ENCODE results near the gene IL11RA. TPM values are rescaled to one million over a fixed set of nuclear protein-coding genes. Genes with fewer than 3 reads are reported as not detected.
A peak's percentile ranks its signal among the peaks of the same experiment; 100 is the strongest.

IL11RA gene
- total RNA-seq, 1 donor from 2014 or later, result 25.7 TPM

GRCh38 chr9:34647651-34648050 is 4.3 kb upstream of the IL11RA start:
- Histone ChIP-seq H3K27ac (peak overlapping the region; percentile 91), H3K27me3 (ENCODE audit: low read depth) (no peaks in the 10 kb centered on the region), H3K4me1 (peaks cover 35% of the 10 kb centered on the region), H3K36me3 (peaks cover 29% of the 10 kb centered on the region), H3K9me3 (no peaks in the 10 kb centered on the region), H3K4me3 (peak overlapping the region; percentile 92)
- DNase-seq, result no peak
- TF ChIP-seq CTCF (IDR thresholded peaks at IDR 0.05), result no peak
- intact Hi-C loops (cut with DNase I), result no loop called here
- ATAC-seq, result no peak

GRCh38 chr9:34648673-34649072 is 3.3 kb upstream of the IL11RA start:
- TF ChIP-seq CTCF (IDR thresholded peaks at IDR 0.05), result no peak
- H3K4me3 ChIP-seq, result no peak overlapping the region
- H3K27ac ChIP-seq, result no peak overlapping the region
- H3K36me3 ChIP-seq, result peaks cover 29% of the 10 kb centered on the region
- no peaks in the 10 kb centered on the region for H3K9me3 ChIP-seq
- intact Hi-C loops (cut with DNase I), result no loop called here
- no peaks in the 10 kb centered on the region for H3K27me3 ChIP-seq (ENCODE audit: low read depth)
- DNase-seq (no peak), ATAC-seq (no peak)
- peaks cover 43% of the 10 kb centered on the region for H3K4me1 ChIP-seq

DNA sequence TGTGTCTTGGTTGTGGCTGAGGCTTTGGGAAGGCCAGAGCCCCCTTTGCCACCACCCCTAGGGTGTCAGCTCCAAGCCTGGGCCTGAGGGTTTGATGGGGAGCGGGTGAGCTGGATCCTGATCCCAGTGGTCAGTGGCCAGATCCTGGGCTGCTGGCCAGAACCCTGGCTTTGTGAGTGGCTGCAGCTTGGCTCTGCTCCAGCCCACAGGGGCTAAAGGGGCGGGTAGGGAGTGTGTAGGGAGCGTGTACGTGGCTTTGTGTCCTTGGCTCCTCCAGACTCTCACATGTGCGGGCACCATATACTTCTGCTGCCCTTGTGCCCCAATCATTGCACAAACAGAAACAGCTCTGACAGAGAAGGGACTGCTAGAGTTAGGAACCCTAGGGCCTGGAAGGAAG is 1.2 kb upstream of the IL11RA start:
- Histone ChIP-seq H3K27me3 (ENCODE audit: low read depth) (no peaks in the 10 kb centered on the region), H3K36me3 (peaks cover 29% of the 10 kb centered on the region), H3K4me1 (peaks cover 62% of the 10 kb centered on the region), H3K9me3 (no peaks in the 10 kb centered on the region), H3K4me3 (no peak overlapping the region), H3K27ac (peak overlapping the region; percentile 72)
- intact Hi-C loops (cut with DNase I), result no loop called here
- ATAC-seq (no peak), DNase-seq (no peak)
- no peak for TF ChIP-seq CTCF (IDR thresholded peaks at IDR 0.05)

DNA sequence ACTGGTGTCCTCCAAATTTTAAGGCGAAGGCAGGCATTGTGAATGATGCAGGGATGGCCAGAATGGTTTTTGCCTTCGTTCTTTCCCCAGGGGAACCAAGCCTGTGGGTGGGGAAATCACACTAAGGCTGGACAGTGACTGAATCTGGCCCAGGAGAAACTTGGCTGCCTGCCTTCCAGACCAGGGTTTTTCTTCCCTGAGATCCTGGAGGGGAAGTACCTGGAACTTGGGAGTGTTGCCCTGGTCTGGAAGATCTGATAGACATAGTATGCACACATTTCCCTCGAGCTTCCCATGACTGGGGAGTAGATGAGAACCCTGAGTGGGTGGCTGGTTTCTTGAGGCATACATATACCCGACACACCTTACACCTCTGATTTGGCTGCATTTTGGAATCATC is 664 bp upstream of the IL11RA start:
- H3K27me3 ChIP-seq (ENCODE audit: low read depth), result no peaks in the 10 kb centered on the region
- H3K4me1 ChIP-seq, result peaks cover 58% of the 10 kb centered on the region
- no peaks in the 10 kb centered on the region for H3K9me3 ChIP-seq
- no peak for DNase-seq
- peaks cover 29% of the 10 kb centered on the region for H3K36me3 ChIP-seq
- H3K27ac ChIP-seq, result peak overlapping the region; percentile 72
- no peak for TF ChIP-seq CTCF (IDR thresholded peaks at IDR 0.05)
- intact Hi-C loops (cut with DNase I), result no loop called here
- H3K4me3 ChIP-seq, result peak overlapping the region; percentile 54
- ATAC-seq, result no peak

GRCh38 chr9:34652602-34653000 is 616 bp downstream of the IL11RA start:
- H3K4me1 ChIP-seq, result peaks cover 53% of the 10 kb centered on the region
- peak overlapping the region; percentile 54 for H3K4me3 ChIP-seq
- H3K27me3 ChIP-seq (ENCODE audit: low read depth), result no peaks in the 10 kb centered on the region
- intact Hi-C loops (cut with DNase I), result no loop called here
- peak overlapping the region; percentile 72 for H3K27ac ChIP-seq
- DNase-seq (no peak), ATAC-seq (no peak)
- no peaks in the 10 kb centered on the region for H3K9me3 ChIP-seq
- TF ChIP-seq CTCF (IDR thresholded peaks at IDR 0.05), result no peak
- H3K36me3 ChIP-seq, result peaks cover 29% of the 10 kb centered on the region

Measured in lower lobe of right lung (tissue), 2 donors.